ENCODE data around the gene DOK6. TPM values are rescaled to one million over a fixed set of nuclear protein-coding genes. Genes with fewer than 3 reads are reported as not detected.

DOK6 gene
- polyA plus RNA-seq, 3 donors = 0.13 to 0.79 (median 0.36) TPM

- 82 to 93% (median 90%) methylated on average over 2 of the region's 2 CpGs for WGBS, 3 donors
- H3K27ac ChIP-seq (ENCODE audit: low read depth, low read length) = no peak overlapping the region
Measured at GRCh38 chr18:69701305-69701704, 300.6 kb downstream of the DOK6 start.

- H3K27ac ChIP-seq (ENCODE audit: low read depth, low read length) = no peak overlapping the region
Measured at GRCh38 chr18:69703461-69703860, 302.8 kb downstream of the DOK6 start.

- no peak overlapping the region for H3K27ac ChIP-seq (ENCODE audit: low read depth, low read length)
- 64 to 65% (median 64%) methylated on average over 2 of the region's 2 CpGs for WGBS, 3 donors
Measured at GRCh38 chr18:69705987-69706386, 305.3 kb downstream of the DOK6 start.

- WGBS, 3 donors = 78 to 83% (median 79%) methylated on average over 7 of the region's 7 CpGs
- H3K27ac ChIP-seq (ENCODE audit: low read depth, low read length) = no peak overlapping the region
Measured at GRCh38 chr18:69708844-69709243, 308.2 kb downstream of the DOK6 start.

- H3K27ac ChIP-seq (ENCODE audit: low read depth, low read length) = no peak overlapping the region
- WGBS, 3 donors = 75 to 82% (median 81%) methylated on average over 7 of the region's 7 CpGs
Measured at GRCh38 chr18:69715191-69715795, 314.6 kb downstream of the DOK6 start.

- 78 to 93% (median 84%) methylated on average over 2 of the region's 2 CpGs for WGBS, 3 donors
- H3K27ac ChIP-seq (ENCODE audit: low read depth, low read length) = no peak overlapping the region
Measured at GRCh38 chr18:69717586-69717985, 316.9 kb downstream of the DOK6 start.

- H3K27ac ChIP-seq (ENCODE audit: low read depth, low read length) = no peak overlapping the region
- 74 to 88% (median 85%) methylated on average over 1 of the region's 1 CpG for WGBS, 3 donors
Measured at GRCh38 chr18:69718912-69719547, 318.3 kb downstream of the DOK6 start.

GRCh38 chr18:69720422-69720821 lies 319.7 kb downstream of the DOK6 start:
- 63 to 73% (median 71%) methylated on average over 4 of the region's 4 CpGs for WGBS, 3 donors
- H3K27ac ChIP-seq (ENCODE audit: low read depth, low read length) = no peak overlapping the region

GRCh38 chr18:69723434-69723833 lies 322.7 kb downstream of the DOK6 start:
- no peak overlapping the region for H3K27ac ChIP-seq (ENCODE audit: low read depth, low read length)

GRCh38 chr18:69725009-69725408 lies 324.3 kb downstream of the DOK6 start:
- WGBS, 3 donors = 91 to 92% (median 91%) methylated on average over 8 of the region's 8 CpGs
- no peak overlapping the region for H3K27ac ChIP-seq (ENCODE audit: low read depth, low read length)

More at GRCh38 chr18:69723434-69723833, 322.7 kb downstream of the DOK6 start:
- WGBS, 3 donors = 65 to 73% (median 69%) methylated on average over 3 of the region's 3 CpGs

GRCh38 chr18:69725855-69726508 lies 325.3 kb downstream of the DOK6 start:
- 78 to 88% (median 86%) methylated on average over 12 of the region's 12 CpGs for WGBS, 3 donors
- H3K27ac ChIP-seq (ENCODE audit: low read depth, low read length) = no peak overlapping the region

- 77 to 82% (median 79%) methylated on average over 5 of the region's 5 CpGs for WGBS, 3 donors
- H3K27ac ChIP-seq (ENCODE audit: low read depth, low read length) = no peak overlapping the region
Measured at GRCh38 chr18:69727912-69728572, 327.4 kb downstream of the DOK6 start.

GRCh38 chr18:69730664-69731063 lies 330.0 kb downstream of the DOK6 start:
- no peak overlapping the region for H3K27ac ChIP-seq (ENCODE audit: low read depth, low read length)

GRCh38 chr18:69734536-69734935 lies 333.8 kb downstream of the DOK6 start:
- WGBS, 3 donors = 89 to 94% (median 93%) methylated on average over 2 of the region's 2 CpGs
- H3K27ac ChIP-seq (ENCODE audit: low read depth, low read length) = no peak overlapping the region

More at GRCh38 chr18:69730664-69731063, 330.0 kb downstream of the DOK6 start:
- WGBS, 3 donors = 83 to 91% (median 84%) methylated on average over 1 of the region's 1 CpG

GRCh38 chr18:69736730-69737129 lies 336.0 kb downstream of the DOK6 start:
- no peak overlapping the region for H3K27ac ChIP-seq (ENCODE audit: low read depth, low read length)
- 89 to 94% (median 90%) methylated on average over 2 of the region's 2 CpGs for WGBS, 3 donors

GRCh38 chr18:69737851-69738250 lies 337.2 kb downstream of the DOK6 start:
- H3K27ac ChIP-seq (ENCODE audit: low read depth, low read length) = no peak overlapping the region
- WGBS, 3 donors = 90 to 92% (median 91%) methylated on average over 3 of the region's 3 CpGs

GRCh38 chr18:69747388-69747787 lies 346.7 kb downstream of the DOK6 start:
- WGBS, 3 donors = 83 to 97% (median 93%) methylated on average over 2 of the region's 2 CpGs
- no peak overlapping the region for H3K27ac ChIP-seq (ENCODE audit: low read depth, low read length)

GRCh38 chr18:69752737-69753380 lies 352.2 kb downstream of the DOK6 start:
- 58 to 87% (median 82%) methylated on average over 3 of the region's 3 CpGs for WGBS, 3 donors
- H3K27ac ChIP-seq (ENCODE audit: low read depth, low read length) = no peak overlapping the region

- 93 to 95% (median 93%) methylated on average over 3 of the region's 3 CpGs for WGBS, 3 donors
- no peak overlapping the region for H3K27ac ChIP-seq (ENCODE audit: low read depth, low read length)
Measured at GRCh38 chr18:69754108-69754507, 353.4 kb downstream of the DOK6 start.
